ENCODE results near the gene DSCAML1.
"Not testable (repeated sequence)": the region's sequence is repeated elsewhere in the genome, so short reads cannot be mapped to it uniquely, and the experiment has no call there.

Gene DSCAML1

DNA sequence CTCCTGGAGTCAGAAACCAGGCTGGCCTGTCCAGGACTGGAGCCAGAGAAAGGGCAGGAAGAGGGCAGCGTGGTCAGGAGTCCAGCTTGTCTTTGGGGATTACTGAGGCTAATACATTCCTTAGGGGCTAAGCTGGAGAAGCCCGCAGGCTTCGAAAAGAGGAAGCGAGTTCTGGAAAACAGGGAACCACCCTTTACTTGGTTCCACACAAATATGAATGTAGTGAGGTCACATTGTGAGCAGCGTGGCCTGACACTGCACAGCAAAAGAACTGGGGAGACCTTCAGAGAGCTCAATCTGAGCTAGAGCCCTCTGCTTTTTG lies 337.1 kb downstream of the DSCAML1 start:
- H3K27me3 Mint-ChIP-seq (ENCODE audit: low read depth, poor library complexity) = peaks cover 35% of the 10 kb centered on the region
- TF ChIP-seq, protein P1, sequence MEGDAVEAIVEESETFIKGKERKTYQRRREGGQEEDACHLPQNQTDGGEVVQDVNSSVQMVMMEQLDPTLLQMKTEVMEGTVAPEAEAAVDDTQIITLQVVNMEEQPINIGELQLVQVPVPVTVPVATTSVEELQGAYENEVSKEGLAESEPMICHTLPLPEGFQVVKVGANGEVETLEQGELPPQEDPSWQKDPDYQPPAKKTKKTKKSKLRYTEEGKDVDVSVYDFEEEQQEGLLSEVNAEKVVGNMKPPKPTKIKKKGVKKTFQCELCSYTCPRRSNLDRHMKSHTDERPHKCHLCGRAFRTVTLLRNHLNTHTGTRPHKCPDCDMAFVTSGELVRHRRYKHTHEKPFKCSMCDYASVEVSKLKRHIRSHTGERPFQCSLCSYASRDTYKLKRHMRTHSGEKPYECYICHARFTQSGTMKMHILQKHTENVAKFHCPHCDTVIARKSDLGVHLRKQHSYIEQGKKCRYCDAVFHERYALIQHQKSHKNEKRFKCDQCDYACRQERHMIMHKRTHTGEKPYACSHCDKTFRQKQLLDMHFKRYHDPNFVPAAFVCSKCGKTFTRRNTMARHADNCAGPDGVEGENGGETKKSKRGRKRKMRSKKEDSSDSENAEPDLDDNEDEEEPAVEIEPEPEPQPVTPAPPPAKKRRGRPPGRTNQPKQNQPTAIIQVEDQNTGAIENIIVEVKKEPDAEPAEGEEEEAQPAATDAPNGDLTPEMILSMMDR (IDR thresholded peaks at IDR 0.05) = no peak
- H3K27ac Mint-ChIP-seq = no peak overlapping the region
- H3K4me3 Mint-ChIP-seq = no peak overlapping the region
- H3K9me3 Mint-ChIP-seq = peaks cover 4% of the 10 kb centered on the region
- no peaks in the 10 kb centered on the region for H3K36me3 Mint-ChIP-seq (ENCODE audit: low read depth)
- no peak for DNase-seq
- no peaks in the 10 kb centered on the region for H3K4me1 Mint-ChIP-seq

DNA sequence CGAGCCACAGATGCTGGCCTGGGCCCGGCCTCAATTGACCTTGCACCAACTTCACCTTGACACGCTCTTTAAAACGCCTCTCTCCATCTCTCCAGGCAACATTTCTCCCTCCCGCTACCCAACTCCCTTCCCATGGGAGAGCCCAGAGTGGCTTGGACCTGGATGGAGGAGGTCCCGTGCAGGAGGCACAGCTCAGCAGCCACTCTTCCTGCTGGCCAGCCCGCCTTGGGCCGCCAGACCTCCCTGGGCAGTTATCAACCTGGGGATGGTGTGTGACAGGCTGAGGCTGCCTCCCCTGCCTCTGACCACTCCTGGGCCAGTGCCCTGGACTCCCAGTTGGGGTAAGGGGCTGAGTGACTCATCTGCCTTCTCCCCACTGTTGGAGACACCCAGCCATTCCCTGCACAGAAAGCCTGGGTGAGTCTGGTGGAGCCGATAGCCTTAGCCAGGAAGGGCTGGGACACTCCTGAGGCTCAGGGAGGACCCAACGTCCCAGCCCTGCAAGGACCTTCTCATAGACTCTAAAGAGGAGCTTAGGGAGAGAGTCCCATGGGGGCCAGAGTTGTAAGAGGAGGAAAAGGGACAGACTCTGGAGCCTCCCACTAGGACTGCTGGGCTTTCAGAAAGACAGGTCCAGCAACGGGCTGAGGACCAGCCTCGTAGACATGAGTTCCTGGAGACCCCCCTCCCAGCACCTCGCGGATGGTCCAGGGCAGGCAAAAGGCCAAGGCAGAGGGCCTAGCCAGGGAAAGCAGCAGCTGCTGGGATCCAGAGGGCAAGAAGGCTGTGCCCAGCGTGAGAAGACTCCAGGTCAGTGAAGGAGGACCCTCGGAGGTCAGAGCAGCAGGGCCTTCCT lies 337.7 kb downstream of the DSCAML1 start:
- no peak overlapping the region for H3K27ac Mint-ChIP-seq

DNA sequence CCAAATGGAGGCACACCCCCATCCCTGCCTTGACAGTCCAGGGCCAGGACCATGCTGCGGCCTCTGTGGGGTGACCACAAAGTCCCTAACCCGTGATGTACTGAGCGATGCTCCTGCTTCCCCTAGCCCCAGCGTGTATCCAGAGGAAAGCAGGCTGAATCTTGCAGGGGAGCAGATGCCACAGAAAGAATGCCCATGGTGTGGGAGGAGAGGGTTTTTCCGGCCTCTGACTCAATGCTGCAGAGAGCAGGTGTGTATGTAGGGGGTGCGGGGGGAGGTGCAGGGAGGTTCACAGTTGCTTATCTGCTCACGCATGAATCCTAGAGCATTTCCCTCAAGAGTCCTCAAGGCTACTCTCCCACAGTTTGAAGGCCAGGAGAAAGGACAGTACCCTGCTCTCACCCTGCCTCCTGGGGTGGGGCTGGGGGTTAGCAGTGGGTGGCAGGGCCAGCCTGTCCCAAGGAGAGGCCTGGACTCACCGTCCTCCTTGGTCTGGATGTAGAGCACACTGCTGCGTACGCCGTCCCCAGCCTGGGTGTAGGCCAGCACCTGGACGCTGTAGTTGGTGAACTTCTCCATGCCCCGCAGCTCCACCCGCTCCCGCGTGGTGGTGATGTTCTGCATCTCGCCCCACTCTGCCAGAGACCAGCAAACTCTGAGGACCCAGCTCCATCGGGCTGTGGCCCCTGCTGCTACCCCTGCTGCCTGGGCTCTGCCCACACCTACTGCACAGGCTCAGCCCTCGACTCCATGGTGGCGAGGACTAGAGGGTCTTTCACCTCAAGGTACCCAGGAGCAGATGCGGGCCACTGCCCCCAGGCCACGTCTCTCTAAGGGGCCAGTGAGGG lies 338.5 kb downstream of the DSCAML1 start:
- no peak for DNase-seq
- Mint-ChIP-seq H3K27ac (no peak overlapping the region), H3K4me1 (no peaks in the 10 kb centered on the region), H3K4me3 (no peak overlapping the region), H3K9me3 (peaks cover 19% of the 10 kb centered on the region), H3K36me3 (ENCODE audit: low read depth) (peaks cover 9% of the 10 kb centered on the region), H3K27me3 (ENCODE audit: low read depth, poor library complexity) (peaks cover 26% of the 10 kb centered on the region)
- TF ChIP-seq, protein P1 (IDR thresholded peaks at IDR 0.05) = no peak

More for the DNA sequence above, 337.7 kb downstream of the DSCAML1 start:
- Mint-ChIP-seq H3K27me3 (ENCODE audit: low read depth, poor library complexity) (peaks cover 32% of the 10 kb centered on the region), H3K4me1 (no peaks in the 10 kb centered on the region), H3K36me3 (ENCODE audit: low read depth) (peaks cover 4% of the 10 kb centered on the region), H3K9me3 (peaks cover 10% of the 10 kb centered on the region), H3K4me3 (no peak overlapping the region)
- DNase-seq = no peak
- TF ChIP-seq, protein P1 (IDR thresholded peaks at IDR 0.05) = no peak

DNA sequence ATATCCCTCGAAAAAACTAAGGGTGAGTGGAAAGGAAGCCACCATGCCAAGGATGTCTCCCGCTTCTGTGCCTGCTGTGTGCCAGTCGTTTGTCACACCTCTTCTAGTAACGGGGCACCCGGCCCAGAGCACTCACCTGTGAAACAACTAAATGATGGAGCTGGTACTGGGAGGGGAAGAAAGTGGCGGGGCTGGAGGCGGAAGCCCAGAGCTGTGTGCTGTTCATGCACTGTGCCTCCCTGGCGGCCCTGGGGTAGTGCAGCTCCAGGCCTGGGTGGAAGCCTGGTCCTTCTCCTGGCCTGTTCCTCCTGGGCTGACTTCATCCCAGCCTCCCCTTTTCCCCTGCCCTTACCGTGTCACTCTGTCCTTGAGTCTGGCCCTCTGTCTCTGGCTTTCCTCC lies 339.2 kb downstream of the DSCAML1 start:
- no peak overlapping the region for H3K27ac Mint-ChIP-seq
- TF ChIP-seq, protein P1 (IDR thresholded peaks at IDR 0.05) = no peak
- no peaks in the 10 kb centered on the region for H3K4me1 Mint-ChIP-seq
- peaks cover 32% of the 10 kb centered on the region for H3K27me3 Mint-ChIP-seq (ENCODE audit: low read depth, poor library complexity)
- peaks cover 26% of the 10 kb centered on the region for H3K9me3 Mint-ChIP-seq
- no peak for DNase-seq
- peaks cover 9% of the 10 kb centered on the region for H3K36me3 Mint-ChIP-seq (ENCODE audit: low read depth)
- no peak overlapping the region for H3K4me3 Mint-ChIP-seq

DNA sequence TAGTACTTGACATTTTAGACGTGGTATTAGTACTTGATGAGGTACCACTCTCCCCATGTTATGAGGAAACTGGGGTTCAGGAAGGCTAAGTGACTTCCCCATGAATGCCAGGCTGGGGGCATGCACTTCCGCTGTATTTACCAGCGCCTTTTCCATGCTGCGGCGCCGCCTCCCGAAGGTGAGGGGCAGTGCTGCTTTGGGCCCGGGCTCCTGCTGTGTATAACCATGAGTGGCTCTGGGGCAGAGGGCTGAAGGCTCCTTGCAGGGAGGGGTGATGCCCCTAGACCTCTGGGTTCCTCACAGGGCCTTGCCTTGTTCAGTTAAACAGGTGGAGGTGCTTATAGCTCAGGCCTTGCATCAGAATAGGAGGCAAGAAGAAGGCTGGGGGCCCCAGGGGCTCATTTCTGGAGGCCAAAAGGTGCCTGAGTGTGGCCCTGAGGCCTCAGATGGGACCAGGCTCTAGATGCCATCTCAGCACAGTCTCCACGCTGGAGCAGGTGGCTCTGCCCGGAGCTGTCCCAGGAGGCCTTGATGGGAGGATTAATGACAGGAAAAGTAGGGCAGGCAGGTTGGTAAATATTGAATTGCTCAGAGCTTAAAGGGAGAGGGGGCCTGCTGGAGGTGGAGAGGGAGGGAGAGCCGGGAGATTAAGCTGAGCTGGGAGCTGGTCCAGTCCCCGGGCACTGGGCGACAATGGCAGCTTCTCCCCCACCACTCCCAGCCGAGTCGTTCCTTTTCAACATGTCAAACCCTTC lies 339.8 kb downstream of the DSCAML1 start:
- Mint-ChIP-seq H3K36me3 (ENCODE audit: low read depth) (peaks cover 9% of the 10 kb centered on the region), H3K4me1 (no peaks in the 10 kb centered on the region), H3K4me3 (no peak overlapping the region), H3K9me3 (peaks cover 29% of the 10 kb centered on the region), H3K27ac (no peak overlapping the region), H3K27me3 (ENCODE audit: low read depth, poor library complexity) (peaks cover 30% of the 10 kb centered on the region)
- TF ChIP-seq, protein P1 (IDR thresholded peaks at IDR 0.05) = no peak
- no peak for DNase-seq

DNA sequence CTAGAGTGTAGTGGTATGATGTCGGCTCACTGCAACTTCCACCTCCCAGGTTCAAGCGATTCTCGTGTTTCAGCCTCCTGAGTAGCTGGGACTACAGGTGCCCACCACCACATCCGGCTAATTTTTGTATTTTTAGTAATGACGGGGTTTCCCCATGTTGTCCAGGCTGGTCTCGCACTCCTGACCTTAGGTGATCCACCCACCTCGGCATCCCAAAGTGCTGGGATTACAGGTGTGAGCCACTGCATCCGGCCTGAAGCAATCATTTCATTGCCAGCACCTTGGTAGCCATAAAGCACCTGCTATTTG lies 340.3 kb downstream of the DSCAML1 start:
- H3K9me3 Mint-ChIP-seq = peaks cover 29% of the 10 kb centered on the region
- not testable (repeated sequence) for H3K36me3 Mint-ChIP-seq (ENCODE audit: low read depth); H3K4me3 Mint-ChIP-seq; H3K27ac Mint-ChIP-seq; H3K4me1 Mint-ChIP-seq; DNase-seq
- H3K27me3 Mint-ChIP-seq (ENCODE audit: low read depth, poor library complexity) = peaks cover 30% of the 10 kb centered on the region
